ENCODE results near the gene PLXNA2. TPM values are rescaled to one million over a fixed set of nuclear protein-coding genes. Genes with fewer than 3 reads are reported as not detected.

The PLXNA2 gene
- total and polyA plus RNA-seq, 2 of the 4 experiments (the other 2 are of a cell fraction): 0.72 to 1.1 TPM

- no TSS peak for BruUV-seq (replicated peaks)
- ATAC-seq (ENCODE audit: low read depth): no peak
- Histone ChIP-seq H3K23ac (ENCODE audit: low read depth, low read length) (no peak overlapping the region), H3K79me1 (ENCODE audit: low read depth in 1 of 2, low read length in 2 of 2) (no peaks in the 10 kb centered on the region), H3K9me1 (ENCODE audit: insufficient read depth, low read length) (no peaks in the 10 kb centered on the region; the same call in 1 of the 2 replicates), H3K4ac (ENCODE audit: low read depth, low read length) (no peak overlapping the region), H4K20me1 (ENCODE audit: insufficient read depth, low read length) (no peaks in the 10 kb centered on the region), H4K5ac (ENCODE audit: low read depth, low read length) (no peak overlapping the region), H3K18ac (ENCODE audit: low read depth, low read length) (no peak overlapping the region), H4K8ac (ENCODE audit: low read depth in 2 of 2, low read length in 2 of 2) (no peak overlapping the region), H4K91ac (ENCODE audit: insufficient read depth, low read depth, low read length) (no peak overlapping the region), H2BK20ac (ENCODE audit: low read depth, low read length) (no peak overlapping the region), H3K56ac (ENCODE audit: extremely low read depth, insufficient read depth, low read length) (no peak overlapping the region), H3K4me3 (ENCODE audit: insufficient read depth, low read depth, low read length) (no peak overlapping the region), H3K27ac (ENCODE audit: insufficient read depth, low read length) (no peak overlapping the region), H2AFZ (replicated peaks; ENCODE audit: low read length, poor library complexity) (no peak overlapping the region), H3K36me3 (ENCODE audit: control insufficient read depth, insufficient read depth, low read length) (no peaks in the 10 kb centered on the region), H2BK15ac (ENCODE audit: low read depth, low read length) (no peak overlapping the region), H2AK9ac (replicated peaks; ENCODE audit: low read depth, low read length, poor library complexity) (no peak overlapping the region), H2AK5ac (ENCODE audit: low read depth, low read length) (no peak overlapping the region), H2BK5ac (ENCODE audit: low read depth, low read length, poor library complexity, severe bottlenecking) (peak overlapping the region; percentile 78), H3K4me1 (ENCODE audit: control insufficient read depth, insufficient read depth, low read length) (no peaks in the 10 kb centered on the region), H3K9me3 (ENCODE audit: control insufficient read depth, insufficient read depth, low read length) (no peaks in the 10 kb centered on the region), H3K14ac (replicated peaks; ENCODE audit: low read depth, low read length) (no peak overlapping the region), H3K27me3 (ENCODE audit: control insufficient read depth, insufficient read depth, low read length) (no peaks in the 10 kb centered on the region), H3K9ac (ENCODE audit: low read depth, low read length) (no peak overlapping the region), H2BK120ac (ENCODE audit: low read depth, low read length) (no peak overlapping the region), H3K4me2 (ENCODE audit: low read depth, low read length) (no peak overlapping the region)
- ChIA-PET CTCF (no interaction called here), POLR2A (ENCODE audit: unreplicated experiment) (no interaction called here)
- intact Hi-C loops (cut with micrococcal nuclease) (no loop called here), in situ Hi-C loops (cut with MboI; ENCODE audit: low sequenced_read_pairs) (no loop called here), dilution Hi-C loops (cut with HindIII; ENCODE audit: low sequenced_read_pairs, unreplicated experiment) (no loop called here)
- no peak for TF ChIP-seq MXI1 (IDR thresholded peaks at IDR 0.05; ENCODE audit: borderline replicate concordance, low read depth, low read length)
- no peak for DNase-seq
These were observed 95.0 kb downstream of the PLXNA2 start for GRCh38 chr1:208149213-208149612.
